Testis (tissue), 2 donors: ENCODE results near the gene CDK5RAP1.

ENCODE experiments used
- POLR2A ChIP-seq: fragments of 450-650 bp; IDR thresholded peaks from one replicate; pipeline ENCODE4 v1.6.1; 2017; ENCODE audit warnings: antibody characterized with exemption, mild to moderate bottlenecking, moderate library complexity
- TF ChIP-seq, protein P1 (sequence below), 3 experiments: fragments of 450-650 bp in 2 of 3; fragments of 200-600 bp in 1 of 3; sonication (generic) in 1 of 3; IDR thresholded peaks; one replicate each; pipeline ENCODE4 v1.5.1; 2016 to 2019; ENCODE audit warnings: antibody characterized with exemption in 3 of 3, mild to moderate bottlenecking in 2 of 3, moderate library complexity in 1 of 3

DNA sequence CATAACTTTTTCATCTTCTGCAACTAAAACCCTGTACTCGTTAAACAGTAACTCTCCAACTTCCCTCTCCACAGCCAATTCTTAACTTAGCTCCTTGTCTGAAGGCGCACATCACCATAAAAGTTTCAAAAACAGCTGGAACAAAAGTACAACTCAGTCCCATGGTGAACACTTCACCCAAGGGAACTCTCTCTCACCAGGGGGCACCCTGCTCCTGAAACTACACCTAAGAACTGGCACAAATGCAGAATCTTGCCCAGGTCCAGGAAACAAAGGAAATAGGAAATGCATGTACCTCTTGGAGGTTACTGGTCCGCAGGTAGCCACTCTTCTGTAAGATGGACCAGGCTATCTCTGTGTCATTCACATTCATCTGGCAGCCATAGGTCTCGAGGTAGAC is 6.6 kb downstream of the CDK5RAP1 start:
- TF ChIP-seq POLR2A: no peak
- TF ChIP-seq, protein P1, sequence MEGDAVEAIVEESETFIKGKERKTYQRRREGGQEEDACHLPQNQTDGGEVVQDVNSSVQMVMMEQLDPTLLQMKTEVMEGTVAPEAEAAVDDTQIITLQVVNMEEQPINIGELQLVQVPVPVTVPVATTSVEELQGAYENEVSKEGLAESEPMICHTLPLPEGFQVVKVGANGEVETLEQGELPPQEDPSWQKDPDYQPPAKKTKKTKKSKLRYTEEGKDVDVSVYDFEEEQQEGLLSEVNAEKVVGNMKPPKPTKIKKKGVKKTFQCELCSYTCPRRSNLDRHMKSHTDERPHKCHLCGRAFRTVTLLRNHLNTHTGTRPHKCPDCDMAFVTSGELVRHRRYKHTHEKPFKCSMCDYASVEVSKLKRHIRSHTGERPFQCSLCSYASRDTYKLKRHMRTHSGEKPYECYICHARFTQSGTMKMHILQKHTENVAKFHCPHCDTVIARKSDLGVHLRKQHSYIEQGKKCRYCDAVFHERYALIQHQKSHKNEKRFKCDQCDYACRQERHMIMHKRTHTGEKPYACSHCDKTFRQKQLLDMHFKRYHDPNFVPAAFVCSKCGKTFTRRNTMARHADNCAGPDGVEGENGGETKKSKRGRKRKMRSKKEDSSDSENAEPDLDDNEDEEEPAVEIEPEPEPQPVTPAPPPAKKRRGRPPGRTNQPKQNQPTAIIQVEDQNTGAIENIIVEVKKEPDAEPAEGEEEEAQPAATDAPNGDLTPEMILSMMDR (IDR thresholded peaks at IDR 0.05): no peak
